Measurements from ENCODE around the gene ARSK. TPM values are rescaled to one million over a fixed set of nuclear protein-coding genes. Genes with fewer than 3 reads are reported as not detected.

ARSK gene
- total and polyA plus RNA-seq, 2 of the 13 experiments (the other 11 are each of a cell fraction or from before 2014, with no cell fraction given) = 7.9 TPM

- TF ChIP-seq ZBTB43 (CRISPR knock-in tag; conservative IDR thresholded peaks at IDR 0.05) (no peak; the same call in 1 of the 2 replicates), ZHX1 (CRISPR knock-in tag; IDR thresholded peaks at IDR 0.05; ENCODE audit: low read depth) (no peak), NRL (CRISPR knock-in tag; IDR thresholded peaks at IDR 0.05; ENCODE audit: borderline replicate concordance) (peak; percentile 52; the same call in 1 of the 2 replicates), ZNF574 (CRISPR knock-in tag; IDR thresholded peaks at IDR 0.05) (peak; percentile 83), FOXJ3 (CRISPR knock-in tag; IDR thresholded peaks at IDR 0.05; ENCODE audit: borderline replicate concordance) (peak; percentile 21; the same call in 1 of the 2 replicates), LRRFIP1 (CRISPR knock-in tag; conservative IDR thresholded peaks at IDR 0.05) (no peak), NR2F2 (IDR thresholded peaks at IDR 0.05; ENCODE audit: borderline replicate concordance, low read depth) (0 out of 2 replicates have a peak, but pooled peaks have one; percentile 18), SOX5 (CRISPR knock-in tag; IDR thresholded peaks at IDR 0.05; ENCODE audit: borderline replicate concordance) (peak; percentile 83; the same call in 1 of the 2 replicates), POLR2G (IDR thresholded peaks at IDR 0.05; ENCODE audit: low read depth, low read length) (peak; percentile 89), HOXA5 (CRISPR knock-in tag; IDR thresholded peaks at IDR 0.05) (peak; percentile 77), ZSCAN20 (CRISPR knock-in tag; IDR thresholded peaks at IDR 0.05; ENCODE audit: borderline replicate concordance) (0 out of 2 replicates have a peak, but pooled peaks have one; percentile 44), ZNF34 (CRISPR knock-in tag; IDR thresholded peaks at IDR 0.05; ENCODE audit: borderline replicate concordance) (no peak)
These were observed 91.9 kb downstream of the ARSK start, which contains the start of gene RFESD (continued) for GRCh38 chr5:95646569-95647431.

Measured in HepG2 (cell line).